Endothelial cell of umbilical vein (primary cell): Measurements from ENCODE around the gene SESN2.

Experiments used
- EZH2 ChIP-seq: IDR thresholded peaks from 2 replicates; pipeline ENCODE4 v1.6.1; 2012; ENCODE audit warnings: borderline replicate concordance, low read depth, mild to moderate bottlenecking, moderate library complexity, low read length, inconsistent platforms; ENCODE audit not compliant: severe bottlenecking
- FOS ChIP-seq: IDR thresholded peaks from 2 replicates; pipeline ENCODE4 v1.6.1; 2011; ENCODE audit warnings: mild to moderate bottlenecking, low read length, moderate library complexity, borderline replicate concordance; ENCODE audit not compliant: insufficient read depth
- GATA2 ChIP-seq: IDR thresholded peaks from 2 replicates; pipeline ENCODE4 v1.7.0; 2011; ENCODE audit warnings: low read depth, mild to moderate bottlenecking, moderate library complexity, mixed read lengths, low read length; ENCODE audit not compliant: insufficient read length, insufficient read depth
- JUN ChIP-seq: IDR thresholded peaks from 2 replicates; pipeline ENCODE4 v1.6.1; 2011; ENCODE audit warnings: borderline replicate concordance, low read depth; ENCODE audit not compliant: insufficient read length, insufficient read depth
- MYC ChIP-seq: IDR thresholded peaks from one replicate; pipeline ENCODE4 v1.6.1; 2011; ENCODE audit warnings: mild to moderate bottlenecking, low read depth, low read length
- POLR2A ChIP-seq: IDR thresholded peaks from 2 replicates; pipeline ENCODE4 v1.6.1; 2012; ENCODE audit warnings: low read depth, mild to moderate bottlenecking, control low read depth, low read length
- POLR2AphosphoS5 ChIP-seq: IDR thresholded peaks from 2 replicates; pipeline ENCODE4 v1.6.1; 2012; ENCODE audit warnings: low read depth, mild to moderate bottlenecking, control low read depth, low read length, moderate library complexity; ENCODE audit not compliant: insufficient read depth
- TF ChIP-seq, protein P1 (sequence below), 2 donors: IDR thresholded peaks; 1 replicate in 1 of 2; 2 replicates in 1 of 2; pipeline ENCODE4 v1.5.1; 2011; ENCODE audit warnings: low read length in 2 of 2, mild to moderate bottlenecking in 2 of 2, moderate library complexity in 2 of 2, control low read depth in 1 of 2, inconsistent platforms in 1 of 2, low read depth in 1 of 2; ENCODE audit not compliant: insufficient read depth in 1 of 2; ENCODE audit errors: extremely low read depth in 1 of 2
- TF ChIP-seq, protein P2 (sequence below): IDR thresholded peaks from 2 replicates; pipeline ENCODE4 v1.6.1; 2011; ENCODE audit not compliant: insufficient read depth, insufficient read length

DNA sequence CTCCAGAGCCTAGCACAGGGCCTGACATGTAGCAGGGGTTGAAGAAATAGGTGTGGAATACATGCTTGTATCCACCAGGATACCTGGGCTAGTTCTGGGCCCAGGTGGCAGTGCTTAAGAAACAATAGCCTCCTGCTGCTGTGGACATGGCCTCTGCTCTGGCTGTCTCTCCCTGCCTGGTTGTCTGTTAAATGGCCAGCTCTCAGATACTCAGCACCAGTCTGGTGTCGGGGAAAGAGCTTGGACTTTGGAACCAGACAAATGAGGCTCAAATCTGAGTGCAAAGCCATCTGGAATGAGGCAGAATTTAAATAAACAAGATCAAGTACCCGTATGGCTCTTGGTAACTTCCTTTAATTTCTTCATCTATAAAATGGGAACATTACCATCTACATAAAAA, 31.5 kb downstream of the SESN2 start:
- TF ChIP-seq, protein P1, sequence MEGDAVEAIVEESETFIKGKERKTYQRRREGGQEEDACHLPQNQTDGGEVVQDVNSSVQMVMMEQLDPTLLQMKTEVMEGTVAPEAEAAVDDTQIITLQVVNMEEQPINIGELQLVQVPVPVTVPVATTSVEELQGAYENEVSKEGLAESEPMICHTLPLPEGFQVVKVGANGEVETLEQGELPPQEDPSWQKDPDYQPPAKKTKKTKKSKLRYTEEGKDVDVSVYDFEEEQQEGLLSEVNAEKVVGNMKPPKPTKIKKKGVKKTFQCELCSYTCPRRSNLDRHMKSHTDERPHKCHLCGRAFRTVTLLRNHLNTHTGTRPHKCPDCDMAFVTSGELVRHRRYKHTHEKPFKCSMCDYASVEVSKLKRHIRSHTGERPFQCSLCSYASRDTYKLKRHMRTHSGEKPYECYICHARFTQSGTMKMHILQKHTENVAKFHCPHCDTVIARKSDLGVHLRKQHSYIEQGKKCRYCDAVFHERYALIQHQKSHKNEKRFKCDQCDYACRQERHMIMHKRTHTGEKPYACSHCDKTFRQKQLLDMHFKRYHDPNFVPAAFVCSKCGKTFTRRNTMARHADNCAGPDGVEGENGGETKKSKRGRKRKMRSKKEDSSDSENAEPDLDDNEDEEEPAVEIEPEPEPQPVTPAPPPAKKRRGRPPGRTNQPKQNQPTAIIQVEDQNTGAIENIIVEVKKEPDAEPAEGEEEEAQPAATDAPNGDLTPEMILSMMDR (IDR thresholded peaks at IDR 0.05; ENCODE audit: extremely low read depth in 1 of 2, insufficient read depth in 1 of 2, low read depth in 1 of 2, low read length in 2 of 2): no peak
- TF ChIP-seq POLR2AphosphoS5 (no peak), POLR2A (no peak), EZH2 (no peak), JUN (no peak), GATA2 (no peak), MYC (no peak), FOS (no peak)
- TF ChIP-seq, protein P2, sequence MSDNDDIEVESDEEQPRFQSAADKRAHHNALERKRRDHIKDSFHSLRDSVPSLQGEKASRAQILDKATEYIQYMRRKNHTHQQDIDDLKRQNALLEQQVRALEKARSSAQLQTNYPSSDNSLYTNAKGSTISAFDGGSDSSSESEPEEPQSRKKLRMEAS: no peak
